Measurements from ENCODE around the gene CCDC146. TPM values are rescaled to one million over a fixed set of nuclear protein-coding genes. Genes with fewer than 3 reads are reported as not detected.

Gene CCDC146
- polyA plus RNA-seq, 1 donor from 2014 or later = 13.0 TPM

- Histone ChIP-seq H3K9me3 (ENCODE audit: low read length) (no peaks in the 10 kb centered on the region), H3K36me3 (ENCODE audit: insufficient read depth, low read length) (no peaks in the 10 kb centered on the region), H3F3A (ENCODE audit: insufficient read depth, low read length, poor library complexity, severe bottlenecking) (no peaks in the 10 kb centered on the region), H4K20me1 (ENCODE audit: insufficient read depth) (no peaks in the 10 kb centered on the region), H3K4me3 (ENCODE audit: low read length) (no peak overlapping the region), H3K27ac (ENCODE audit: low read length) (no peak overlapping the region), H3K9me2 (ENCODE audit: insufficient read depth, low read length) (no peaks in the 10 kb centered on the region), H3K9ac (ENCODE audit: low read length) (no peak overlapping the region), H3K4me2 (ENCODE audit: low read length) (no peak overlapping the region), H3K27me3 (ENCODE audit: insufficient read depth, low read depth, low read length) (no peaks in the 10 kb centered on the region), H2AFZ (ENCODE audit: low read depth, low read length) (no peak overlapping the region), H3K79me2 (replicated peaks; ENCODE audit: insufficient read depth, low read length) (no peaks in the 10 kb centered on the region)
- TF ChIP-seq EZH2 (IDR thresholded peaks at IDR 0.05; ENCODE audit: borderline replicate concordance, insufficient read depth, low read length, poor library complexity, severe bottlenecking) (no peak), SMC3 (conservative IDR thresholded peaks at IDR 0.05; ENCODE audit: poor library complexity) (no peak), REST (IDR thresholded peaks at IDR 0.05; ENCODE audit: borderline replicate concordance) (no peak)
Measured at GRCh38 chr7:77266291-77266794, 143.9 kb downstream of the CCDC146 start.

- no peaks in the 10 kb centered on the region for H3K36me3 ChIP-seq (ENCODE audit: insufficient read depth, low read length)
- H3K27me3 ChIP-seq (ENCODE audit: insufficient read depth, low read depth, low read length) = no peaks in the 10 kb centered on the region
- no peaks in the 10 kb centered on the region for H3K9me2 ChIP-seq (ENCODE audit: insufficient read depth, low read length)
- H3K4me3 ChIP-seq (ENCODE audit: low read length) = no peak overlapping the region
- no peak overlapping the region for H2AFZ ChIP-seq (ENCODE audit: low read depth, low read length)
- no peaks in the 10 kb centered on the region for H3K9me3 ChIP-seq (ENCODE audit: low read length)
- H3K79me2 ChIP-seq (replicated peaks; ENCODE audit: insufficient read depth, low read length) = no peaks in the 10 kb centered on the region
- no peaks in the 10 kb centered on the region for H4K20me1 ChIP-seq (ENCODE audit: insufficient read depth)
- no peaks in the 10 kb centered on the region for H3F3A ChIP-seq (ENCODE audit: insufficient read depth, low read length, poor library complexity, severe bottlenecking)
- no peak overlapping the region for H3K27ac ChIP-seq (ENCODE audit: low read length)
- H3K9ac ChIP-seq (ENCODE audit: low read length) = no peak overlapping the region
- TF ChIP-seq SMC3 (conservative IDR thresholded peaks at IDR 0.05; ENCODE audit: poor library complexity) = no peak
- no peak for TF ChIP-seq MXI1 (conservative IDR thresholded peaks at IDR 0.05; ENCODE audit: poor library complexity, severe bottlenecking)
- TF ChIP-seq REST (IDR thresholded peaks at IDR 0.05; ENCODE audit: borderline replicate concordance) = no peak
- TF ChIP-seq POLR2AphosphoS5 (IDR thresholded peaks at IDR 0.05) = no peak
- no peak for TF ChIP-seq TAF1 (IDR thresholded peaks at IDR 0.05; ENCODE audit: low read depth)
- TF ChIP-seq RAD21 (conservative IDR thresholded peaks at IDR 0.05) = no peak
- no peak for TF ChIP-seq CTCF (IDR thresholded peaks at IDR 0.05; ENCODE audit: poor library complexity, severe bottlenecking)
- TF ChIP-seq EZH2 (IDR thresholded peaks at IDR 0.05; ENCODE audit: borderline replicate concordance, insufficient read depth, low read length, poor library complexity, severe bottlenecking) = no peak
- TF ChIP-seq EP300 (conservative IDR thresholded peaks at IDR 0.05; ENCODE audit: poor library complexity, severe bottlenecking) = no peak
- H3K4me2 ChIP-seq (ENCODE audit: low read length) = no peak overlapping the region
Measured at GRCh38 chr7:77269360-77270093, 147.1 kb downstream of the CCDC146 start.

Measured in neural cell (in vitro differentiated cells).